ENCODE data around the gene IMMP2L.

The IMMP2L gene

GRCh38 chr7:111401516-111401915, 160.8 kb downstream of the IMMP2L start:
- TF ChIP-seq CTCF (IDR thresholded peaks at IDR 0.05), result no peak

GRCh38 chr7:111400088-111400487, 162.2 kb downstream of the IMMP2L start:
- no peak for TF ChIP-seq CTCF (IDR thresholded peaks at IDR 0.05)

- TF ChIP-seq CTCF (IDR thresholded peaks at IDR 0.05), result no peak
Observed at GRCh38 chr7:111394891-111395290, 167.4 kb downstream of the IMMP2L start.

- TF ChIP-seq CTCF (IDR thresholded peaks at IDR 0.05), result no peak
Observed at GRCh38 chr7:111393011-111393754, 169.1 kb downstream of the IMMP2L start.

- no peak for TF ChIP-seq CTCF (IDR thresholded peaks at IDR 0.05)
Observed at GRCh38 chr7:111392294-111392693, 170.0 kb downstream of the IMMP2L start.

- no peak for TF ChIP-seq CTCF (IDR thresholded peaks at IDR 0.05)
Observed at GRCh38 chr7:111390000-111390399, 172.3 kb downstream of the IMMP2L start.

- no peak for TF ChIP-seq CTCF (IDR thresholded peaks at IDR 0.05)
Observed at GRCh38 chr7:111388912-111389311, 173.4 kb downstream of the IMMP2L start.

GRCh38 chr7:111388016-111388415, 174.3 kb downstream of the IMMP2L start:
- no peak for TF ChIP-seq CTCF (IDR thresholded peaks at IDR 0.05)
